Sigmoid colon (tissue), 7 donors: ENCODE results near the gene SLC37A4. TPM values are rescaled to one million over a fixed set of nuclear protein-coding genes. Genes with fewer than 3 reads are reported as not detected.

ENCODE experiments used
- DNase-seq: peaks from one replicate; pipeline ENCODE4 v3.0.0-alpha.2; 2019
- H3K27ac ChIP-seq, 4 donors: fragments of 200-600 bp; sonication (generic); one replicate each; pipeline ENCODE4 v1.5.1; 2016 to 2019; ENCODE audit warnings: mild to moderate bottlenecking in 1 of 4
- H3K27me3 ChIP-seq, 3 donors: fragments of 200-600 bp; sonication (generic); one replicate each; pipeline ENCODE4 v1.5.1; 2019; ENCODE audit warnings: mild to moderate bottlenecking in 1 of 3
- H3K36me3 ChIP-seq, 4 donors: fragments of 200-600 bp; sonication (generic); one replicate each; pipeline ENCODE4 v1.5.1; 2016 to 2019
- H3K4me1 ChIP-seq, 4 donors: fragments of 200-600 bp; sonication (generic); one replicate each; pipeline ENCODE4 v1.5.1; 2017 to 2019
- H3K4me3 ChIP-seq, 4 donors: fragments of 200-600 bp; sonication (generic); one replicate each; pipeline ENCODE4 v1.5.1; 2017 to 2019; ENCODE audit warnings: mild to moderate bottlenecking in 2 of 4, moderate library complexity in 1 of 4
- H3K9me3 ChIP-seq, 4 donors: fragments of 200-600 bp in 3 of 4; sonication (generic) in 3 of 4; one replicate each; pipeline versions ENCODE4 v1.5.1 to v1.6.1; 2013 to 2019
- CTCF ChIP-seq, 4 experiments: fragments of 450-650 bp in 3 of 4; fragments of 200-600 bp in 1 of 4; IDR thresholded peaks; one replicate each; pipeline ENCODE4 v1.5.1; 2016 to 2019; ENCODE audit warnings: antibody characterized with exemption in 4 of 4, mild to moderate bottlenecking in 3 of 4, moderate library complexity in 2 of 4
- EP300 ChIP-seq, 4 donors: sonication (generic); formaldehyde crosslinking; IDR thresholded peaks; one replicate each; pipeline ENCODE4 v1.6.1; 2017; ENCODE audit warnings: antibody characterized with exemption in 4 of 4
- POLR2A ChIP-seq, 2 donors: fragments of 450-650 bp; IDR thresholded peaks; one replicate each; pipeline ENCODE4 v1.6.1; 2016; ENCODE audit warnings: antibody characterized with exemption in 2 of 2, mild to moderate bottlenecking in 2 of 2, moderate library complexity in 2 of 2
- POLR2AphosphoS5 ChIP-seq, 4 donors: sonication (generic); formaldehyde crosslinking; IDR thresholded peaks; one replicate each; pipeline ENCODE4 v1.6.1; 2017; ENCODE audit warnings: antibody characterized with exemption in 4 of 4
- WGBS, 2 donors: extraction: QIAGEN DNeasy Blood & Tissue Kit; methylation state at CpG; one replicate each; pipeline ENCODE4 v1.1.7; 2013; 5-methylcytosine and 5-hydroxymethylcytosine counted together
- intact Hi-C: fragments of 100-400 bp; cut with DNase I; formaldehyde crosslinking; loops from one replicate; pipeline ENCODE4 v1.15.1; 2023
- polyA plus RNA-seq, 3 donors: library from polyadenylated mRNA; stranded (reverse); fragments of 200-250 nt; gene quantifications; one replicate each; pipeline ENCODE4 v1.2.3, GENCODE V29; 2013
- total RNA-seq, 4 donors: library from RNA; depleted of rRNA; stranded (reverse); fragments of >200 nt; gene quantifications; one replicate each; pipeline ENCODE4 v1.1.0, GENCODE V29; 2016
- donor health status: healthy with polysubstance abuse.
- donor health status: Bipolar disorder and iron deficiency.
- donor health status: healthy.

The SLC37A4 gene
- total and polyA plus RNA-seq, 7 donors = 8.0 to 31.5 (median 11.1) TPM

- H3K9me3 ChIP-seq = no peaks in the 10 kb centered on the region
- H3K27ac ChIP-seq = no peak overlapping the region
- DNase-seq = no peak
- no peak overlapping the region for H3K4me3 ChIP-seq
- H3K27me3 ChIP-seq = no peaks in the 10 kb centered on the region
- peaks cover 33 to 96% (median 68%) of the 10 kb centered on the region in 4 donors for H3K36me3 ChIP-seq
- intact Hi-C loops = no loop called here
- H3K4me1 ChIP-seq = no peaks in the 10 kb centered on the region
- no peak for TF ChIP-seq EP300 (IDR thresholded peaks at IDR 0.05)
- no peak for TF ChIP-seq POLR2AphosphoS5 (IDR thresholded peaks at IDR 0.05)
- no peak for TF ChIP-seq CTCF (IDR thresholded peaks at IDR 0.05)
- TF ChIP-seq POLR2A (IDR thresholded peaks at IDR 0.05) = no peak
- 93 to 95% methylated on average over 7 of the region's 7 CpGs for WGBS, 2 donors
Measured at GRCh38 chr11:119049081-119049480, 18.4 kb upstream of the SLC37A4 start.

- H3K9me3 ChIP-seq = no peaks in the 10 kb centered on the region
- no peaks in the 10 kb centered on the region for H3K27me3 ChIP-seq
- intact Hi-C loops = no loop called here
- H3K4me3 ChIP-seq = no peak overlapping the region
- no peak for TF ChIP-seq POLR2A (IDR thresholded peaks at IDR 0.05)
- TF ChIP-seq EP300 (IDR thresholded peaks at IDR 0.05) = no peak
- no peak for TF ChIP-seq CTCF (IDR thresholded peaks at IDR 0.05)
- no peak for TF ChIP-seq POLR2AphosphoS5 (IDR thresholded peaks at IDR 0.05)
- DNase-seq = no peak
- H3K36me3 ChIP-seq = peaks cover 33 to 91% (median 64%) of the 10 kb centered on the region in 4 donors
- no peaks in the 10 kb centered on the region for H3K4me1 ChIP-seq
- 95% methylated on average over 9 of the region's 9 CpGs for WGBS, 2 donors
- no peak overlapping the region for H3K27ac ChIP-seq
Measured at GRCh38 chr11:119048644-119049043, 18.0 kb upstream of the SLC37A4 start.

DNA sequence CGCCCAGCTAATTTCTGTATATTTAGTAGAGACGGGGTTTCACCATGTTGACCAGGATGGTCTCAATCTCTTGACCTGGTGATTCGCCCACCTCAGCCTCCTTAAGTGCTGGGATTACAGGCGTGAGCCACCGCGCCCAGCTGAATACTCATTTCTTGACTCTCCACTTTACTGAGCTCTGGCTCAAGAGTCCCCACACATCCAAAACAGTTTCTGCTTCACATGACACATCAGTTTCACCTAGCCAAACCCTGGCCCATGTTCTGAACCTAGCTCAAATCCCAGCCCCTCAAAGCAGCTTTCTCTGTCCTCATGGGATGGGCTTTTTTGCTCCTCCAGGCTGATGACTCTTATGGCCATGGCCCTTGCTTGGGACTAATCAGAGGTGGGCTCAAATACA lies 16.5 kb upstream of the SLC37A4 start:
- H3K27me3 ChIP-seq = no peaks in the 10 kb centered on the region
- 86% methylated on average over 6 of the region's 6 CpGs for WGBS, 2 donors
- H3K4me1 ChIP-seq = no peaks in the 10 kb centered on the region
- intact Hi-C loops = no loop called here
- no peak overlapping the region for H3K27ac ChIP-seq
- no peak for TF ChIP-seq CTCF (IDR thresholded peaks at IDR 0.05)
- no peak for TF ChIP-seq POLR2AphosphoS5 (IDR thresholded peaks at IDR 0.05)
- TF ChIP-seq EP300 (IDR thresholded peaks at IDR 0.05) = no peak
- no peak for TF ChIP-seq POLR2A (IDR thresholded peaks at IDR 0.05)
- no peaks in the 10 kb centered on the region for H3K9me3 ChIP-seq
- DNase-seq = no peak
- H3K4me3 ChIP-seq = no peak overlapping the region
- peaks cover 26 to 77% (median 55%) of the 10 kb centered on the region in 4 donors for H3K36me3 ChIP-seq

DNA sequence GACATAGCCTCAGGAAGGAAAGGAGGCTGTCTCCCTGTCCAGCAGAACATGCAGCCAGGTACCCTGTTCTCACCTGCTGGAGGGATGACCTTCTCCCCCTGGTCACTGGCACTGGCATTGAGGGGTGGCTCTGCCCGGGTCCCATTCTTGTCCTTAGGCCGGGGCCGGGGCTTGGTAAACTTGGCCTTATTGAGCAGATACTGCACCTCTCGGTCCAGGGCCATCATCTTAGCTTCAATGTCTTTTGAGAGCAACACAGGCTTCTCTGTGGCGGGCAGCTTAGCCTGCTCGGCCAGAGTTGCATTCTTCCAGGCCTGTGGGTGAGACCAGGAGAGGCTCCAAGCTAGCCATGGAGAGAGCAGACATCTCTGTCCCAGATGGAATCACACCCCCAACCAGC lies 15.8 kb upstream of the SLC37A4 start:
- TF ChIP-seq POLR2AphosphoS5 (IDR thresholded peaks at IDR 0.05) (no peak), POLR2A (IDR thresholded peaks at IDR 0.05) (no peak), EP300 (IDR thresholded peaks at IDR 0.05) (no peak), CTCF (IDR thresholded peaks at IDR 0.05) (no peak)
- intact Hi-C loops = no loop called here
- no peak for DNase-seq
- H3K4me1 ChIP-seq = no peaks in the 10 kb centered on the region
- H3K27me3 ChIP-seq = no peaks in the 10 kb centered on the region
- no peaks in the 10 kb centered on the region for H3K9me3 ChIP-seq
- H3K4me3 ChIP-seq = no peak overlapping the region
- WGBS, 2 donors = 97% methylated on average over 6 of the region's 6 CpGs
- no peak overlapping the region for H3K27ac ChIP-seq
- H3K36me3 ChIP-seq = peaks cover 24 to 70% (median 49%) of the 10 kb centered on the region in 4 donors

GRCh38 chr11:119044708-119045107 lies 14.0 kb upstream of the SLC37A4 start:
- Histone ChIP-seq H3K9me3 (no peaks in the 10 kb centered on the region), H3K27me3 (no peaks in the 10 kb centered on the region), H3K4me1 (no peaks in the 10 kb centered on the region), H3K36me3 (peaks cover 18 to 52% (median 33%) of the 10 kb centered on the region in 4 donors), H3K4me3 (no peak overlapping the region), H3K27ac (no peak overlapping the region)
- intact Hi-C loops = no loop called here
- no peak for TF ChIP-seq CTCF (IDR thresholded peaks at IDR 0.05)
- no peak for DNase-seq
- 80 to 86% methylated on average over 6 of the region's 6 CpGs for WGBS, 2 donors
